ENCODE data around the gene COG3.

- no peak for TF ChIP-seq POLR2AphosphoS5 (IDR thresholded peaks at IDR 0.05)
- TF ChIP-seq CTCF (IDR thresholded peaks at IDR 0.05): no peak
- TF ChIP-seq POLR2A (IDR thresholded peaks at IDR 0.05): no peak
Observed at GRCh38 chr13:45474584-45475454, 10.1 kb downstream of the COG3 start.
